Esophagus muscularis mucosa (tissue), 4 donors: ENCODE measurements around the gene STARD8.

Experiments used
- EP300 ChIP-seq: sonication (generic); formaldehyde crosslinking; IDR thresholded peaks from one replicate; pipeline ENCODE4 v1.6.1; 2017; ENCODE audit warnings: antibody characterized with exemption
- POLR2AphosphoS5 ChIP-seq, 2 donors: sonication (generic); formaldehyde crosslinking; IDR thresholded peaks; one replicate each; pipeline ENCODE4 v1.6.1; 2017; ENCODE audit warnings: antibody characterized with exemption in 2 of 2
- TF ChIP-seq, protein P1 (sequence below), 3 experiments: fragments of 200-600 bp in 2 of 3; fragments of 450-650 bp in 1 of 3; sonication (generic) in 2 of 3; IDR thresholded peaks; one replicate each; pipeline ENCODE4 v1.5.1; 2017 to 2019; ENCODE audit warnings: antibody characterized with exemption in 3 of 3, mild to moderate bottlenecking in 2 of 3, moderate library complexity in 1 of 3

DNA sequence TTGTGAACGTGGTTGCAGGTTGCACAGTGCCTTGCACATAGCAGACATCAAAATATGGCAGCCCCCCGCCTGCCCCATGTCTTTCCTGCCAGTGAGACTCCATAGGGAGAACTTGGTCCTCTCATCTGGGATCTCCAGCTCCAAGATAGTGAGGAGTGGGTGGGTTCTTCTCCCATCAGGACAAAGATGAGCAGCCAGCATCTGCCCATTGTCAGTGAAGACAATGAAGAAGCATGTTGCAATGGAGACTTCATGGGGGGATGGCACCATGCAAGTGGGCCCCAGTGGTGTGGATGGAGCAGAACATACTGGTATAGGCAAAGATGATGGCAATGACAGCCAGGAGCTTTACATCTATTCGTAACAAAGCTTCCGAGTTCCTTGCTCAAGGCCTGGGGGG is 80.2 kb downstream of the STARD8 start:
- TF ChIP-seq, protein P1, sequence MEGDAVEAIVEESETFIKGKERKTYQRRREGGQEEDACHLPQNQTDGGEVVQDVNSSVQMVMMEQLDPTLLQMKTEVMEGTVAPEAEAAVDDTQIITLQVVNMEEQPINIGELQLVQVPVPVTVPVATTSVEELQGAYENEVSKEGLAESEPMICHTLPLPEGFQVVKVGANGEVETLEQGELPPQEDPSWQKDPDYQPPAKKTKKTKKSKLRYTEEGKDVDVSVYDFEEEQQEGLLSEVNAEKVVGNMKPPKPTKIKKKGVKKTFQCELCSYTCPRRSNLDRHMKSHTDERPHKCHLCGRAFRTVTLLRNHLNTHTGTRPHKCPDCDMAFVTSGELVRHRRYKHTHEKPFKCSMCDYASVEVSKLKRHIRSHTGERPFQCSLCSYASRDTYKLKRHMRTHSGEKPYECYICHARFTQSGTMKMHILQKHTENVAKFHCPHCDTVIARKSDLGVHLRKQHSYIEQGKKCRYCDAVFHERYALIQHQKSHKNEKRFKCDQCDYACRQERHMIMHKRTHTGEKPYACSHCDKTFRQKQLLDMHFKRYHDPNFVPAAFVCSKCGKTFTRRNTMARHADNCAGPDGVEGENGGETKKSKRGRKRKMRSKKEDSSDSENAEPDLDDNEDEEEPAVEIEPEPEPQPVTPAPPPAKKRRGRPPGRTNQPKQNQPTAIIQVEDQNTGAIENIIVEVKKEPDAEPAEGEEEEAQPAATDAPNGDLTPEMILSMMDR (IDR thresholded peaks at IDR 0.05): no peak
- TF ChIP-seq EP300: no peak
- TF ChIP-seq POLR2AphosphoS5 (IDR thresholded peaks at IDR 0.05): no peak
